ENCODE measurements around the gene PRR5.

The PRR5 gene

GRCh38 chr22:44689915-44690524 lies 12.0 kb upstream of the PRR5 start:
- no peak for TF ChIP-seq CTCF (conservative IDR thresholded peaks at IDR 0.05)
- H3K27ac ChIP-seq, result peak overlapping the region; percentile 80; the same call in 1 of the 2 replicates

GRCh38 chr22:44691796-44692661 lies 10.0 kb upstream of the PRR5 start:
- no peak for TF ChIP-seq CTCF (conservative IDR thresholded peaks at IDR 0.05)
- H3K27ac ChIP-seq, result peak overlapping the region; percentile 80

GRCh38 chr22:44692662-44693007 lies 9.4 kb upstream of the PRR5 start:
- TF ChIP-seq CTCF (conservative IDR thresholded peaks at IDR 0.05), result no peak
- peak overlapping the region; percentile 80 for H3K27ac ChIP-seq

GRCh38 chr22:44693145-44693544 lies 8.9 kb upstream of the PRR5 start:
- TF ChIP-seq CTCF (conservative IDR thresholded peaks at IDR 0.05), result no peak

GRCh38 chr22:44693756-44694155 lies 8.2 kb upstream of the PRR5 start:
- TF ChIP-seq CTCF (conservative IDR thresholded peaks at IDR 0.05), result no peak
- H3K27ac ChIP-seq, result no peak overlapping the region

More at GRCh38 chr22:44693145-44693544, 8.9 kb upstream of the PRR5 start:
- peak overlapping the region; percentile 80 for H3K27ac ChIP-seq

GRCh38 chr22:44697423-44698141 lies 4.4 kb upstream of the PRR5 start:
- TF ChIP-seq CTCF (conservative IDR thresholded peaks at IDR 0.05), result peak; percentile 95
- no peak overlapping the region; the same call in 1 of the 2 replicates for H3K27ac ChIP-seq
